GM21786 (cell line): ENCODE data around the gene KIR2DL3.
"Not testable (repeated sequence)": the region's sequence is repeated elsewhere in the genome, so short reads cannot be mapped to it uniquely, and the experiment has no call there.

Experiments
- ATAC-seq: cut with Tn5 transposase; IDR thresholded peaks from one replicate; pipeline ENCODE4 v1.9.1; 2021; ENCODE audit not compliant: unreplicated experiment

The KIR2DL3 gene

DNA sequence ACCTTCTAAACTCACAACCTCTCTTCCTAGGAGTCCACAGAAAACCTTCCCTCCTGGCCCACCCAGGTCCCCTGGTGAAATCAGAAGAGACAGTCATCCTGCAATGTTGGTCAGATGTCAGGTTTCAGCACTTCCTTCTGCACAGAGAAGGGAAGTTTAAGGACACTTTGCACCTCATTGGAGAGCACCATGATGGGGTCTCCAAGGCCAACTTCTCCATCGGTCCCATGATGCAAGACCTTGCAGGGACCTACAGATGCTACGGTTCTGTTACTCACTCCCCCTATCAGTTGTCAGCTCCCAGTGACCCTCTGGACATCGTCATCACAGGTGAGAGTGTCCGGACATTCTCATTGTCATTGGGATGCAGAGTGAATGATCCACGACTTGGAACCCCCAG, 3.6 kb downstream of the KIR2DL3 start:
- ATAC-seq: not testable (repeated sequence)

- ATAC-seq: not testable (repeated sequence)
Measured at GRCh38 chr19:54744080-54744479, 5.8 kb downstream of the KIR2DL3 start.

DNA sequence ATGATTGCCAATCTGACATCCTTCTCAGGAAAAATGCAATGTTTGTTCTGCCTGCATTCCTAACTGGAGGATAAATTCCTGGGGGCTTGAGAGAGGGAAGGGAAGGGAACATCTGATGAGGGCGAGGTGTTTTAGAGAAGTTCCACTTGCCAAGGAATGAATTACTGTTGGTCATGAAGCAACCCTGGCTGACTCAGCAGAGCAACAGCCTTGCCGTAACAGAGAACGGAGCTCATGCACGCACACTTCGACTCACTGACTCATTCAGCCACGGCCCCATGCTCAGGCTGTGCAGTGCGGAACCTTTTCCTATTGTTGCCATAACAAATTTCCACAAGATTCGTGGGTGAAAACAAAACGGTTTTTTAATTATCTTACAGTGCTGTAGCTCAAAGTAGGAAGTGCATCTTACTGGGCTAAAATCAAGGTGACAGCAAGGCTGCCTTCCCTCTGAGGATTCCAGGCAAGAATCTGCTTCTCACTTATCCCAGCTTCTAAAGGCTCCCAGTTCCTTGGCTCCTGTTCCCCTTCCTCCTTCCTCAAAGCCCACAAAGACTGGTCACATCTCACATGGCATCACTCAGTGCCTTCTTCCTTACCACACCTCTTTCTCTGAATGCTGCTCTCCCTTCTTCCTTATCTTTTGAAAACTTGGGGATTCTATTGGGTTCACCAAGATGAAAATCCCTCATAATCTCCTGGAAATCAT, 9.5 kb downstream of the KIR2DL3 start:
- ATAC-seq: not testable (repeated sequence)

DNA sequence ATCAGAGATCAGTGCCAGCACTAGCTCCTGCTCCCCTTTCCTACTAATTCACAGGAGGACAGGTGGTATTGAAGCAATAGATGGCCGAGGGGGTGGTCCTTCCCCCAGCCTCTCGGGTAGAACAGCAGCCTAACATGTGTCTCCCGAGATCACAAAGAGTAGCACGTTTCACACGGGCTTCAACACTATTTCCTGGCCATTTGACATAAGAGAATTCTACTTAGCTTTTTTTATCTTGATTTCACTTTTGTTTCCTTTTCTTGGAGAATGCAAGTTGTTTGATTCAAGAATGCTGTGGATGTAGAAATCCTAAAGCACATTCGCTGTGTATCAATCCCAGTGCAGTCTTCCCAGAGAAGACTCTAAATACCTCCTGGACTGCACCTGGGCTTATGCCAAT, 12.0 kb downstream of the KIR2DL3 start:
- not testable (repeated sequence) for ATAC-seq

GRCh38 chr19:54756204-54757110, 18.1 kb downstream of the KIR2DL3 start:
- ATAC-seq: not testable (repeated sequence)

GRCh38 chr19:54758577-54758976, 20.3 kb downstream of the KIR2DL3 start:
- not testable (repeated sequence) for ATAC-seq

DNA sequence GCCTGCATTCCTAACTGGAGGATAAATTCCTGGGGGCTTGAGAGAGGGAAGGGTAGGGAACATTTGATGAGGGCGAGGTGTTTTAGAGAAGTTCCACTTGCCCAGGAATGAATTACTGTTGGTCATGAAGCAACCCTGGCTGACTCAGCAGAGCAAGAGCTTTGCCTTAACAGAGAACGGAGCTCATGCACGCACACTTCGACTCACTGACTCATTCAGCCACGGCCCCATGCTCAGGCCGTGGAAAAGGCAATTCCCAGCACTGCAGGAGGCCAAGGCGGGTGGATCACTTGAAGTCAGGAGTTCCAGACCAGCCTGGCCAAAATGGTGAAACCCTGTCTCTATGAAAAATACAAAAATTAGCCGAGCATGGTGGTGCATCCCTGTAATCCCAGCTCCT, 25.9 kb downstream of the KIR2DL3 start:
- not testable (repeated sequence) for ATAC-seq

- not testable (repeated sequence) for ATAC-seq
Measured at GRCh38 chr19:54766464-54766863, 28.2 kb downstream of the KIR2DL3 start.

- not testable (repeated sequence) for ATAC-seq
Measured at GRCh38 chr19:54769646-54770045, 31.3 kb downstream of the KIR2DL3 start, which contains the start of gene KIR2DL1. KIR2DL1 (plus strand) TSS chr19:54769793; CDS start chr19:54769851, 58 bp downstream.

DNA sequence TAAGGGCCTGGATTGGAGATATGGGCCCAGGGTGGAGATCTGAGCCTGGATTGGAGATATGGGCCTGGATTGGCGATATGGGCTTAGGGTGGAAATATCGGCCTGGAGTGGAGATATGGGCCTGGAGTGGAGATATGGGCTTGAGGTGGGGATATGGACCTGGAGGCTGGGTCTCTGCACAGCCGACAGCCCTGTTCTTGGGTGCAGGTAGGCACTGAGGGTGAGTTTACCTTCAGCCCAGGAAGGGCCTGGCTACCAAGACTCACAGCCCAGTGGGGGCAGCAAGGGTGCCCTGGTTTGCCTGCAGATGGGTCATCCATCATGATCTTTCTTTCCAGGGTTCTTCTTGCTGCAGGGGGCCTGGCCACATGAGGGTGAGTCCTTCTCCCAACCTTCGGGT, 32.2 kb downstream of the KIR2DL3 start:
- ATAC-seq: not testable (repeated sequence)

- ATAC-seq: not testable (repeated sequence)
Measured at GRCh38 chr19:54771018-54771960, 33.0 kb downstream of the KIR2DL3 start.

- ATAC-seq: not testable (repeated sequence)
Measured at GRCh38 chr19:54772666-54773065, 34.4 kb downstream of the KIR2DL3 start.

DNA sequence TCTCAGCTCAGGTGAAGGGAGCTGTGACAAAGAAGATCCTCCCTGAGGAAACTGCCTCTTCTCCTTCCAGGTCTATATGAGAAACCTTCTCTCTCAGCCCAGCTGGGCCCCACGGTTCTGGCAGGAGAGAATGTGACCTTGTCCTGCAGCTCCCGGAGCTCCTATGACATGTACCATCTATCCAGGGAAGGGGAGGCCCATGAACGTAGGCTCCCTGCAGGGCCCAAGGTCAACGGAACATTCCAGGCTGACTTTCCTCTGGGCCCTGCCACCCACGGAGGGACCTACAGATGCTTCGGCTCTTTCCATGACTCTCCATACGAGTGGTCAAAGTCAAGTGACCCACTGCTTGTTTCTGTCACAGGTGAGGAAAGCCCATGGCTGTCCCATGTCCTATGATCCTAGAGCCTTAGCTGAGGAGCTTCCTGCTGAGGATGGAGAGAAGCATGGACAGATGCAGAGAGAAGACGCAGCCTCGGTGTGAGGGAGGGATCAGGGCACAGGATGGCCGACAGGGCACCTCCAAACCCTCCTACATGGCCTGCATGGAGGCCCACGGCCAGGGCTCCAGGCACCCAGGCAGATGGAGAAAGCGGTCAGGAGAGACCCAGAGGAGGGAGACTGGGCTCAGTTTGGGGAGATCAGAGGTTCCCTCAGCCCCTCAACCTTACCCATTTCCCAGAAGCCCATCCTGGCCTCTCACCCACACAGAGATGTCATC, 36.9 kb downstream of the KIR2DL3 start:
- ATAC-seq: not testable (repeated sequence)

GRCh38 chr19:54775830-54776229, 37.5 kb downstream of the KIR2DL3 start:
- ATAC-seq: not testable (repeated sequence)

DNA sequence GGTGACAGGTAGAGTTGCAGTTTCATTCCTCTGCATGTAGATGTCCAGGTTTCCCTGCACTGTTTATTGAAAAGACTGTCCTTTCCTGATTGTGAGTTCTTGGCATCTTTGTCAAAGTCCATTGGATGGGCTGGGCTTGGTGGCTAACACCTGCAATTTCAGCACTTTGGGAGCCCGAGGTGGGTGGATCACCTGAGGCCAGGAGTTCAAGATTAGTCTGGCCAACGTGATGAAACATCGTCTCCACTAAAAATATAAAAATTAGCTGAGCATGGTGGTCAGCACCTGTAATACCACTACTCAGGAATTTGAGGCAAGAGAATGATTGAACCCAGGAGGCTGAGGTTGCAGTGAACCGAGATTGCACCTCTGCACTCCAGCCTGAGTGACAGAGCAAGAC, 39.5 kb downstream of the KIR2DL3 start:
- ATAC-seq: not testable (repeated sequence)

GRCh38 chr19:54778896-54779295, 40.6 kb downstream of the KIR2DL3 start:
- ATAC-seq: not testable (repeated sequence)

DNA sequence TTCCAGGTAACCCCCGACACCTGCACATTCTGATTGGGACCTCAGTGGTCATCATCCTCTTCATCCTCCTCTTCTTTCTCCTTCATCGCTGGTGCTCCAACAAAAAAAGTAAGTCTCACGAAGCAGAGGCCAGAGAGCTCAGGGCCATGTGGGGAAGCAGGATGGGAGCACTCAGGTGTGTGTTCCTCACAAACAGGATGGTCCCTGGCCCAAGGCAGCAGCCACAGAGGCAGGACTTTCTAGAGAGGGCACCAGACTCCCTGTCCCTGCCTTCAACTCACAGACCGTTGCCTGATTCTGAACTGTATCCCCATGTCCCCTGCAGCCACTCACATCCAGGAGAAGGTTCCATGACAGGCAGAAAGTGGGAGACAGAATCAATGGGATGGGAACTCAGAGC, 44.6 kb downstream of the KIR2DL3 start:
- not testable (repeated sequence) for ATAC-seq

GRCh38 chr19:54786091-54786723, 47.9 kb downstream of the KIR2DL3 start:
- ATAC-seq: not testable (repeated sequence)

DNA sequence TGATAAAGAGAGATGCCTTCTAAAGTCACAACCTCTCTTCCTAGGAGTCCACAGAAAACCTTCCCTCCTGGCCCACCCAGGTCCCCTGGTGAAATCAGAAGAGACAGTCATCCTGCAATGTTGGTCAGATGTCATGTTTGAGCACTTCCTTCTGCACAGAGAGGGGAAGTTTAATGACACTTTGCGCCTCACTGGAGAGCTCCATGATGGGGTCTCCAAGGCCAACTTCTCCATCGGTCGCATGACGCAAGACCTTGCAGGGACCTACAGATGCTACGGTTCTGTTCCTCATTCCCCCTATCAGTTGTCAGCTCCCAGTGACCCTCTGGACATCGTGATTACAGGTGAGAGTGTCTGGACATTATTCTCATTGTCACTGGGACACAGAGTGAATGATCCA, 49.8 kb downstream of the KIR2DL3 start:
- not testable (repeated sequence) for ATAC-seq
